Psoas muscle (tissue), 8 donors: ENCODE data around the gene UBAC2. TPM values are rescaled to one million over a fixed set of nuclear protein-coding genes. Genes with fewer than 3 reads are reported as not detected.

Experiments used
- ATAC-seq, 4 donors: fragments of 200-7000 bp; cut with Tn5 transposase; one replicate each; pipeline ENCODE4 v1.9.1; 2020; ENCODE audit warnings: moderate library complexity in 3 of 4, mild to moderate bottlenecking in 2 of 4
- DNase-seq, 2 donors: peaks; one replicate each; pipeline ENCODE4 v3.0.0-alpha.2; 2020
- H3K27ac ChIP-seq: fragments of 200-600 bp; one replicate; pipeline ENCODE4 v1.8.0; 2022
- H3K27me3 ChIP-seq, 3 donors: fragments of 200-600 bp in 1 of 3; one replicate each; pipeline versions ENCODE4 v1.6.1 to v1.8.0; 2013 to 2022; ENCODE audit warnings: low read length in 2 of 3, mild to moderate bottlenecking in 2 of 3, moderate library complexity in 1 of 3; ENCODE audit not compliant: insufficient read depth in 3 of 3
- H3K36me3 ChIP-seq, 2 donors: fragments of 200-600 bp in 1 of 2; one replicate each; pipeline versions ENCODE4 v1.6.1 to v1.8.0; 2013 to 2022; ENCODE audit warnings: low read depth in 1 of 2, mild to moderate bottlenecking in 1 of 2, moderate library complexity in 1 of 2; ENCODE audit not compliant: insufficient read depth in 1 of 2
- H3K4me1 ChIP-seq: fragments of 200-600 bp; one replicate; pipeline ENCODE4 v1.8.0; 2022
- H3K4me3 ChIP-seq: fragments of 200-600 bp; one replicate; pipeline ENCODE4 v1.8.0; 2022; ENCODE audit warnings: mild to moderate bottlenecking
- H3K9me3 ChIP-seq: fragments of 200-600 bp; one replicate; pipeline ENCODE4 v1.8.0; 2022
- CTCF ChIP-seq: fragments of 200-600 bp; IDR thresholded peaks from one replicate; pipeline ENCODE4 v1.8.0; 2022; ENCODE audit warnings: antibody characterized with exemption
- WGBS, 3 donors: extraction: QIAGEN DNeasy Blood & Tissue Kit; methylation state at CpG; one replicate each; pipeline versions ENCODE4 v1.1.6 to v1.1.7; 2013; 5-methylcytosine and 5-hydroxymethylcytosine counted together
- intact Hi-C, 2 donors: fragments of 100-400 bp; cut with DNase I; formaldehyde crosslinking; loops; one replicate each; pipeline versions ENCODE4 v1.11.0 to v1.14.2; 2022
- polyA plus RNA-seq, 3 donors: library from polyadenylated mRNA; stranded (reverse); fragments of 200-250 nt; gene quantifications; one replicate each; pipeline ENCODE4 v1.2.3, GENCODE V29; 2013
- total RNA-seq, 4 donors: library from RNA; stranded (reverse); fragmentation: NEBNext Ultra II Directional in 2 of 4; extraction: Animal tissue kit (Norgen Biotek cat#: 25700) in 2 of 4; gene quantifications; one replicate each; pipeline versions ENCODE4 v1.2.1 to v1.2.4, GENCODE V29; 2021 to 2023
- donor health status: healthy with polysubstance abuse.
- donor health status: DM: no; HTN: no; CAD: no; lungs with moderate emphysema.
- donor health status: Bipolar disorder and iron deficiency.
- donor health status: healthy.
- donor health status: DM: yes; HTN: yes; CAD: no.
- donor health status: DM: no; HTN: no; CAD: no.
- donor health status: DM: no; HTN: no; CAD: no.
- donor health status: DM: yes; HTN: yes; CAD: no.

The UBAC2 gene
- total and polyA plus RNA-seq, 7 donors: 54.1 to 97.1 (median 71.7) TPM

- WGBS, 3 donors: 75 to 95% (median 81%) methylated on average over 2 of the region's 2 CpGs
- H3K36me3 ChIP-seq: no peaks in the 10 kb centered on the region
- H3K9me3 ChIP-seq: no peaks in the 10 kb centered on the region
- no peak overlapping the region for H3K27ac ChIP-seq
- H3K4me3 ChIP-seq: no peak overlapping the region
- no peak for ATAC-seq
- H3K4me1 ChIP-seq: peaks cover 23% of the 10 kb centered on the region
- DNase-seq: no peak
- no peak for TF ChIP-seq CTCF
- no peaks in the 10 kb centered on the region for H3K27me3 ChIP-seq
- intact Hi-C loops: no loop called here
These were observed 88.6 kb downstream of the UBAC2 start for GRCh38 chr13:99289271-99289670.

- WGBS, 3 donors: 83 to 91% (median 90%) methylated on average over 7 of the region's 7 CpGs
These were observed 89.2 kb downstream of the UBAC2 start for GRCh38 chr13:99289674-99290337.

GRCh38 chr13:99290894-99291293 is 90.2 kb downstream of the UBAC2 start:
- Histone ChIP-seq H3K36me3 (no peaks in the 10 kb centered on the region), H3K4me1 (peaks cover 10% of the 10 kb centered on the region)
- WGBS, 3 donors: 62 to 74% (median 66%) methylated on average over 3 of the region's 3 CpGs

More at GRCh38 chr13:99289674-99290337, 89.2 kb downstream of the UBAC2 start:
- Histone ChIP-seq H3K36me3 (no peaks in the 10 kb centered on the region), H3K4me1 (peaks cover 21% of the 10 kb centered on the region), H3K27me3 (no peaks in the 10 kb centered on the region), H3K27ac (no peak overlapping the region), H3K9me3 (no peaks in the 10 kb centered on the region), H3K4me3 (no peak overlapping the region)
- DNase-seq (no peak), ATAC-seq (no peak)
- TF ChIP-seq CTCF: no peak
- intact Hi-C loops: no loop called here

GRCh38 chr13:99293178-99293577 is 92.5 kb downstream of the UBAC2 start:
- ATAC-seq: no peak
- DNase-seq: no peak
- 92 to 94% (median 94%) methylated on average over 2 of the region's 2 CpGs for WGBS, 3 donors
- intact Hi-C loops: no loop called here
- H3K36me3 ChIP-seq: no peaks in the 10 kb centered on the region
- H3K4me1 ChIP-seq: peaks cover under 1% of the 10 kb centered on the region
- H3K4me3 ChIP-seq: no peak overlapping the region
- H3K27ac ChIP-seq: no peak overlapping the region
- no peaks in the 10 kb centered on the region for H3K9me3 ChIP-seq
- TF ChIP-seq CTCF: no peak
- no peaks in the 10 kb centered on the region for H3K27me3 ChIP-seq

More at GRCh38 chr13:99290894-99291293, 90.2 kb downstream of the UBAC2 start:
- no peak overlapping the region for H3K4me3 ChIP-seq
- ATAC-seq: peak in 1 of 4 donors; percentile 16
- no peak for DNase-seq
- no peak overlapping the region for H3K27ac ChIP-seq
- intact Hi-C loops: no loop called here
- no peaks in the 10 kb centered on the region for H3K9me3 ChIP-seq
- no peaks in the 10 kb centered on the region for H3K27me3 ChIP-seq
- TF ChIP-seq CTCF: no peak

- no peaks in the 10 kb centered on the region for H3K27me3 ChIP-seq
- ATAC-seq: no peak
- no peak for TF ChIP-seq CTCF
These were observed 93.5 kb downstream of the UBAC2 start for GRCh38 chr13:99294198-99294597.

More at GRCh38 chr13:99294198-99294597, 93.5 kb downstream of the UBAC2 start:
- intact Hi-C loops: no loop called here
- H3K36me3 ChIP-seq: no peaks in the 10 kb centered on the region
- no peaks in the 10 kb centered on the region for H3K9me3 ChIP-seq
- no peak overlapping the region for H3K4me3 ChIP-seq
- no peak overlapping the region for H3K27ac ChIP-seq
- H3K4me1 ChIP-seq: no peaks in the 10 kb centered on the region
- DNase-seq: no peak
